Activated T-cell treated with anti-CD3 and anti-CD28 coated beads, Interleukin-2, amount 50 U/mL, for 48 hours (primary cell): Measurements from ENCODE around the gene STIL.
"Not testable (repeated sequence)": the region's sequence is repeated elsewhere in the genome, so short reads cannot be mapped to it uniquely, and the experiment has no call there.

Experiments
- DNase-seq, 2 experiments: peaks; one replicate each; pipeline ENCODE4 v3.0.0-alpha.2; 2020

STIL gene

DNA sequence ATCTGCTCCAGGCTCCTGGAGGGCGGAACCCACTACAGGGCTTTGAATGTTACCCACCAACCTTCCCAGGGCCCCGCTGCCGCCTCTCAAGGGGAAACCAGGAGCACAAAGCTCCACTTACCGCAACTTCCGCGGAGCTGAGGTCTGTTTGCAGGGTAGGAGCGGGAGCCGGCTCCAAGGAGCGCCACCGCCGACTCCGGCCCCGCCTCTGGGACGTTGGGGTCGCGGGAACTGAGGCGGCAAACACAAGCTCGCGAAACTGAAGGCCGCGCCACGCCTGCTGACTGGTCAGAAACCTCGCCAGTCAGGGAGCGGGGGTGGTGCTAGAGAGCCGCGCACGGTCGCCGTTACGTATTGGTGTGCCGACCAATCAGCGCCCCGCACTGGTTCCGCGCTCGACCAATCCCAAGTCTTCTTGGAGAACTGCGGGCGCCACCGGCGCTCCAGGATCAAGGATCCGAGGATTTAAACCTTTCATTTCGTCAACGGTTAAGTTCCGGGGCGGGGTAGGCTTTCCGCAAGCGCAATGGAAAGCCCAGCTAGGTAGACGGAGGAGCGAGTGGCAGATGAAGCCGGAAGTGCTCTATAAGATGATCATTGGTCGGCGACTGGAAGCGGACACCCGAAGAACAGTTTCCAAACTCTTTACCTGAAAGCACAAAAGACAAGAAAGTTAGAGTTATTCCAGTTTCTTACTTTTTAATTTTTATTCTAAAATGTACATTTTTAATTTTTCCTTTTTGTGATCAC lies at the start of gene STIL:
STIL (minus strand) TSS at position 233 of the 750 bp plus-strand sequence. CDS start 3,828 bp downstream, outside the sequence.
- peak; percentile 97 to 98 for DNase-seq

DNA sequence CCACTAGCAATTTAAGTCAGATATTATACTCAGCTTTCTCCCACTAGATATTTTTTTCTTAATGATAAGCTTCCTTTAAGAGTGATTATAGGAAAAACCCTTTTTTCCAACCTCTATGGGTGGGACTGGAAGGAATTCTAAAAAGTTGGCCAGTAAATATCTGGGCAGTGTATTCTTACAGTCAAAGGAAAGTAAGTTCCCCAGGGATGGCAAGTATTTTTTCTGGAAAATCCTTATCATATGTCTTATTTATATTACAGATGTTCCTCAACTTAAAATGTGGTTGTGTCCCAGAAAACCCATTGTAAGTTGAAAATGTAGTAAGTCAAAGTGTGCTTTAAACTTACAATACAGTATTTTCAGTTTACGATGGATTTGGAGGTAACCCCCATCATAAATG lies 48.9 kb upstream of the STIL start:
- DNase-seq = no peak

GRCh38 chr1:47361380-47361779 lies 47.4 kb upstream of the STIL start:
- DNase-seq = no peak

- peak; percentile 25 to 31 for DNase-seq
Observed at GRCh38 chr1:47351305-47351704, 37.4 kb upstream of the STIL start.

DNA sequence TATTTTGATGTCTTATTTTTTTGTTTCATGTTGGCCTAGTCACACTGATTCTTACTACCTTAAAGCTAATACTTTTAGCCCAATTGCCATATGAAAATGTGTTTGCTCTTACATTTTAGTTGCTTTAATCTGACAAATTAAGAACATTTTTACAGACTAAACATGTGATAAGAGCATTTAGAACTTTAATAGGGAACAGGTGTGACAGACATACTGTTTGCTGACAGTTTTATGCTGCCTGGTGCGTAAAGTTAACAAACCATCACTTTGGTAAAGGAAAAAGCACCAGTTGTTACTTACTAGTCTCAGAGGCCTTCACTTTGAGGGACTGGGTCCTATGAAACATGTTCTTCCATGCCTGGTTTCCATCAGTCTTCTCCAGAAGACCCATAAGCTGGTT lies 34.3 kb upstream of the STIL start:
- DNase-seq = no peak

DNA sequence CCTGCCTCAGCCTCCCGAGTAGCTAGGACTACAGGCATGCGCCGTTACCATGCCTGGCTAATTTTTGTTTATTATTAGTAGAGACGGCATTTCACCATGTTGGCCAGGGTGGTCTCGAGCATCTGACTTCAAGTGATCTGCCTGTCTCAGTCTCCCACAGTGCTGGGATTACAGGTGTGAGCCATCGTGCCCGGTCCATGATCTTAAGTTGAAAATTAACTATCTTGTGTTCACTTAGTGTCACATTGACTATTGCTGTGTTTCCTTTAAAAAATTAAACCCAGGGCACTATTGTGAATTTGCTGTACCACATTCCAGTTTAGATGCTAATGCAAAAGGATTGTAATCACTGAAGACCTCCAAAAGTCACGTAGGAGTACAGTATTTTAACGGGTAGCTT lies 33.8 kb upstream of the STIL start:
- no peak for DNase-seq

GRCh38 chr1:47346979-47347378 lies 33.0 kb upstream of the STIL start:
- DNase-seq = not testable (repeated sequence)

- DNase-seq = no peak
Observed at GRCh38 chr1:47340227-47340626, 26.3 kb upstream of the STIL start.

- DNase-seq = no peak
Observed at GRCh38 chr1:47338249-47339077, 24.5 kb upstream of the STIL start.

GRCh38 chr1:47337350-47337749 lies 23.4 kb upstream of the STIL start:
- DNase-seq = no peak

DNA sequence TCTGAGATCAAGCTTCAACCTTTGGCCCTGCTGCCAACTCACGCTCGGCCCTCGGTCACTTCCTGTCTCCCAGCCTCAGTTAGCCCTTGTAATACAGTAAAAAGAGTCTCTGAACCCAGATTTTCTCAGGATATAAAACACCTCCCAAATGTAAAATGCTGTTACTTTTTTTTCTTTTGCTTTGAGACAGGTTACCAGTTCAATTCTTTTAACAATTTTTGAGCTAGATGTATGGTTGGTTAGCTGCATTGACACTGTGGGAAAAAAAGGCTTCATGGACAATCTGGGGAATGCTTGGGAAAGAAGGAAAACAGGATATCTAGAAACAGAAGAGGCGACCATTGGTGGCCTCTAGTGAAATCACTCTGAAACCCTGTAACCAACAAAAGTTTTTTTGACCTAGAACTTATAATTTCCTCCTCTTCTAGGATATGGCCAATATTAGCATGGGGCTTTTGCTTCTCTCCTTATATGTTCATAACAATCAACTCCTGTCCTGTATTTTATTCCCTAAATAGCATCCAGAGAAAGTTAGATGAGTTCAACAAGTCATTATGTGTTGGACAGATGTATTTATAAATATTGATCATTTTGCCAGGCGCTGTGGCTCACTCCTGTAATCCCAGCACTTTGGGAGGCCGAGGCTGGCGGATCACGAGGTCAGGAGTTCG lies 21.0 kb upstream of the STIL start:
- DNase-seq = no peak

DNA sequence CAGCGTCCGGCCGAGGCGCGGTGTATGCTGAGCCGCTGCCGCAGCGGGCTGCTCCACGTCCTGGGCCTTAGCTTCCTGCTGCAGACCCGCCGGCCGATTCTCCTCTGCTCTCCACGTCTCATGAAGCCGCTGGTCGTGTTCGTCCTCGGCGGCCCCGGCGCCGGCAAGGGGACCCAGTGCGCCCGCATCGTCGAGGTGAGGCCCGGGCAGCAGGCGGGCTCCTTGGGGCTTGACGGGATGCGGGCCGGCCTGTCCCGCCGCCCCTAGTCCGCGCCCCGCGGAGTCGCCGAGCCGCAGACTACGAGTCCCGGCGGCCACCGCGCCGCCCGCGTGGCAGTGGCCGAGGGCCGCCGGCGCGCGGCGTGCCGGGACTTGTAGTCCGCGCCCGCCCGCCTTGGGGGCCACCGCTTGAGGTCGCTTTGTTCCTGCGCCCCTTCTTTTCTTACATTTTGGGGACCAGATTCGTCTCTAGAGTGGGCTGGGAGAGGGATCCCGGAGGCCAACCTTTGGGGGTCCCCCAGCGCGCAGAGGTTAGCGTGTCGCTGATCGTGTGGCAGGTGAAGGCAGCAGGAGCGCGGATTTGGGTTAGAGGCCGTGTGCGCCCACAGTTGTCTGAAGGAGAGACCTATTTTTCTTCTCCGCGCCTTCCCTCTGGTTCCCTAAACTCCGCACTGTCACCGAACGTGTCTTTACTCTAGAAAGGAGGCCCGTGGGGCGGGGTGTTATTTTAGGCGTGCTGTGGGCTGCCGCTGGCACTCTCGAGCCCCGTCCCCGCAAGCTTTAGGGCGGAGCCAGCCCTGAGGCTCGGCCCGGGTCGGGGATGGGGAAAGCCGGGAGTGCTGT lies 20.2 kb upstream of the STIL start:
- DNase-seq = peak; percentile 81 to 84

- peak; percentile 78 to 86 for DNase-seq
Observed at GRCh38 chr1:47333578-47333921, 19.6 kb upstream of the STIL start, which contains the start of gene CMPK1. Gene CMPK1, plus strand, starts transcription at chr1:47333790. Its CDS starts 156 bp downstream, at chr1:47333946.

GRCh38 chr1:47332779-47333577 lies 19.0 kb upstream of the STIL start:
- no peak for DNase-seq

DNA sequence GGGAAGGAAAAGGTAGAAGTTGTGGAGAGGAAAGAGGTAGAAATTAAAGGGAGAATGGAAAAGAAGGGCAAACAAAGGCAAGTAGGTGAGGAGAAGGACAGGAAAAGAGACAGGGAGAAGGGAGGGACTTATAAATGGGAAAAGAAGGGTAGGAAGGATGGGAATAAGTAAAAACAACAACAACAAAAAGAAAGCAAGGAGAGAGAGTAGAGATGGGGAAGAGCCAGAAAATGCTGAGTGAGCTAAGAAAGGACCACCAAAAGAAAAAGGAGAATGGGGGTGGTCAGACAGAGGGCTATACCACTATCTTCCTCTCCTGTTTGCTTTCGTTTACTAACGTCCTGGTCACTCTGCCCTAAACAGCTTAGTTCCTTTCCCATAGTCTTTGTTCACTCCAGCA lies 17.9 kb upstream of the STIL start:
- DNase-seq = no peak

DNA sequence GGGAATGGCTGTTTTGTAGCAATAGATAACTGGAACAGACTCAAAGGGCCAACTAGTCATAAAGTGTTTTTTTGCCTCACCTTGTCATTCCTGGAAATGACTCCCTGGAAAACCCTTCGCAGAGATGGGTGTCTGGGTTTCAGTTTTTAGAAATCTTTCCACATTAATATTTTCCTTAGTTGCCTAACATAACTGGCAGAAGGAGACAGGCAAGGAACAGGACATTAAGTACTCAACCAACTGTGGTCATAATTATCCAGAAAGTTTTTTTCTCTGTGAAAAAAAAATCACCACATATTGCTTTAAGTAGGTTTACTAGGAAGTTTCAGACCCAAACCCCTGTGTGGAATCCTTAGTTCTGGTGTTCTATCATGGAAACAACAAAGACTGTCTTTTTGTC lies 16.3 kb upstream of the STIL start:
- no peak for DNase-seq

GRCh38 chr1:47328992-47329391 lies 15.0 kb upstream of the STIL start:
- DNase-seq = no peak

- DNase-seq = no peak
Observed at GRCh38 chr1:47326271-47326670, 12.3 kb upstream of the STIL start.

DNA sequence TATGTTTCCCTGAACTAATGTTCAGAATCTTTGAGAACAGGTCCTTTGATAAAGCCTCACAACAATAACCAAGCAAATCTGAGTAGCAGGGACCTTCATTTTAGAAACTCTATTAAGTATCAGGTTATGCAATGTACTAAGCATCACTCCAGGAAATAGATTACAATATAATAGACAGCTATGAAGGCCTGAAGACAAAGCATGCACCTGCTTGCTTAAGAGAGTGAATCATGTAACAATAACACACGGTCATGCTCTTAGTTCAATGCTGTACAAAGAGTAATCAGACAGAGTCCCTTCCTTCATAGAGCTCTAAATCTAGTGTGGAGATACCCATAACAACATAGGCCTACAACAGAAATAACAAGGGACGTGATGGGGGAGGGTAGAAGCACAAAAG lies 11.6 kb upstream of the STIL start:
- no peak for DNase-seq

DNA sequence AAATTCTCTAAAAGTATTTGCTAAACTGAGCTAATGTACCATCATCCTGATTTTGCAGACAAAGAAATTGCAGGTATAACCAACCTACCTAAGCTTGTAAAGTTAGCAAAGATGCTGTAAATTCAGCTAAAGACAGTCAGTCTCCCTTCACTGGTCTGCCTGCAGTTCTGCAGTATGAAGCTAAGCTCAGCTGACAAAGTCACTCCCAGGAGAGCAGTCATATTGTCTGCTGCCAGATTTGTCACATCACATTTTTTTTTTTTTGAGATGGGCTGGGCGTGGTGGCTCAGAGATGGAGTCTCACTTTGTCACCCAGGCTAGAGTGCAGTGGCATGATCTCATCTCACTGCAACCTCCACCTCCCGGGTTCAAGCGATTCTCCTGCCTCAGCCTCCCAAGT lies 10.7 kb upstream of the STIL start:
- DNase-seq = no peak

DNA sequence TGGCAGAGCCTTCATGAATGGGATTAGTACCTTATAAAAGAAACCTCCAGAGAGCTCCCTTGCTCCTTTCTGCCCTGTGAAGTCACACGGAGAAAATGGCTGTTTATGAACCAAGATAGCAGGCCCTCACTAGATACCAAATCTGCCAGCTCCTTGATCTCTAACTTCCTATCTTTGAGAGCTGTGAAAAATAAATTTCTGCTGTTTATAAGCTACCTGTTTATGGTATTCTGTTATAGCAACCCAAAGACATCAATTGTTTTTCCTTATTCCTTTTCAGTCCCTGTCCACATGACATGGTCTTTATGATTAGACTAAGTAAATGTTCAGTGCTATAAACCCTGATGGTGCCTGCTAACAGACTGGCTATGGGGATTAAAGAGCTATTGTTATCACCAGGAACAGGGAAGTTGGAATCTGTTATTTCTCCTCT lies 9.7 kb upstream of the STIL start:
- DNase-seq = no peak

DNA sequence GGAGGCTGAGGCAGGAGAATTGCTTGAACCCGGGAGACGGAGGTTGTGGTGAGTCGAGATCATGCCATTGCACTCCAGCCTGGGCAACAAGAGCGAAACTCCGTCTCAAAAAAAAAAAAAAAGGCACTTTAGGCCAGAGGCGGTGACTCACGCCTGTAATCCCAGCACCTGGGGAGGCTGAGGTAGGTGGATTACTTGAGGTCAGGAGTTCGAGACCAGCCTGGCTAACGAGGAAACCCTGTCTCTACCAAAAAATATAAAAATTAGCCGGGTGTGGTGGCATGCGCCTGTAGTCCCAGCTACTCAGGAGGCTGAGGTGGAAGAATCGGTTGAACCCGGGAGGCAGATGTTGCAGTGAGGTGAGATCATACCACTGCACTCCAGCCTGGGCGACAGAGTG lies 6.0 kb upstream of the STIL start:
- DNase-seq = not testable (repeated sequence)
